Keratinocyte (primary cell): ENCODE results near the gene TTC33. TPM values are rescaled to one million over a fixed set of nuclear protein-coding genes. Genes with fewer than 3 reads are reported as not detected.
"Not testable (repeated sequence)": the region's sequence is repeated elsewhere in the genome, so short reads cannot be mapped to it uniquely, and the experiment has no call there.

Experiments used
- DNase-seq: peaks from one replicate; pipeline ENCODE4 v3.0.0-alpha.2; 2011; ENCODE audit warnings: low read depth, missing footprints, low spot score
- FAIRE-seq: peaks from 2 replicates; lab custom pipeline; 2011; peaks lifted over from hg19 to GRCh38; lab: Jason Lieb, UNC
- H2AFZ ChIP-seq: 2 replicates; pipeline ENCODE4 v1.6.0; 2012; ENCODE audit warnings: low read length, control low read depth, inconsistent platforms; ENCODE audit not compliant: control insufficient read depth
- H3K27ac ChIP-seq: 2 replicates; pipeline ENCODE4 v1.5.1; 2011; ENCODE audit warnings: low read length; ENCODE audit not compliant: control insufficient read depth, insufficient read depth
- H3K27me3 ChIP-seq: 3 replicates; pipeline ENCODE4 v1.6.0; 2011; ENCODE audit warnings: low read length; ENCODE audit not compliant: control insufficient read depth, insufficient read depth; ENCODE audit errors: extremely low read depth
- H3K36me3 ChIP-seq, 2 experiments: 2 replicates in 1 of 2; 3 replicates in 1 of 2; pipeline ENCODE4 v1.5.1; 2011; ENCODE audit warnings: low read length in 2 of 2, mild to moderate bottlenecking in 1 of 2; ENCODE audit not compliant: control insufficient read depth in 2 of 2, insufficient read depth in 2 of 2; ENCODE audit errors: extremely low read depth in 1 of 2
- H3K4me1 ChIP-seq: 3 replicates; pipeline ENCODE4 v1.5.1; 2011; ENCODE audit warnings: low read length; ENCODE audit not compliant: control insufficient read depth, insufficient read depth; ENCODE audit errors: extremely low read depth
- H3K4me2 ChIP-seq: 3 replicates; pipeline ENCODE4 v1.6.0; 2011; ENCODE audit warnings: low read depth, low read length; ENCODE audit not compliant: control insufficient read depth, insufficient read depth; ENCODE audit errors: extremely low read depth
- H3K4me3 ChIP-seq, 3 experiments: fragments of 200-600 bp in 1 of 3; sonication (generic) in 1 of 3; 2 replicates in 2 of 3; 3 replicates in 1 of 3; pipeline ENCODE4 v1.5.1; 2011 to 2016; ENCODE audit warnings: low read length in 3 of 3, mild to moderate bottlenecking in 3 of 3, control low read depth in 2 of 3, inconsistent platforms in 1 of 3, low read depth in 1 of 3, mixed read lengths in 1 of 3, mixed run types in 1 of 3, moderate library complexity in 1 of 3; ENCODE audit not compliant: control insufficient read depth in 2 of 3, insufficient read depth in 2 of 3; ENCODE audit errors: extremely low read depth in 1 of 3
- H3K79me2 ChIP-seq: 2 replicates; pipeline ENCODE4 v1.6.0; 2012; ENCODE audit warnings: low read length; ENCODE audit not compliant: control insufficient read depth, insufficient read depth
- H3K9ac ChIP-seq: 3 replicates; pipeline ENCODE4 v1.6.0; 2011; ENCODE audit warnings: low read length; ENCODE audit not compliant: control insufficient read depth, insufficient read depth; ENCODE audit errors: extremely low read depth
- H3K9me1 ChIP-seq: 3 replicates; pipeline ENCODE4 v1.6.0; 2011; ENCODE audit warnings: low read length; ENCODE audit not compliant: control insufficient read depth, insufficient read depth; ENCODE audit errors: extremely low read depth
- H3K9me3 ChIP-seq: 2 replicates; pipeline ENCODE4 v1.5.1; 2012; ENCODE audit warnings: low read depth, low read length; ENCODE audit not compliant: control insufficient read depth
- H4K20me1 ChIP-seq: 3 replicates; pipeline ENCODE4 v1.6.0; 2011; ENCODE audit warnings: low read length; ENCODE audit not compliant: control insufficient read depth, insufficient read depth; ENCODE audit errors: extremely low read depth
- EZH2 ChIP-seq: IDR thresholded peaks from one replicate; pipeline ENCODE4 v1.6.1; 2012; ENCODE audit warnings: inconsistent platforms, mild to moderate bottlenecking, low read length, moderate library complexity
- dilution Hi-C: fragments of 300-500 bp; cut with MboI; formaldehyde crosslinking; loops from one replicate; pipeline ENCODE4 v1.7.0; 2020; ENCODE audit warnings: low sequenced_read_pairs; ENCODE audit not compliant: extremely low pct_ligation_motif_present
- polyA plus RNA-seq, 5 experiments: library from polyadenylated mRNA; depleted of rRNA in 3 of 5; stranded (reverse) in 3 of 5; stranded (forward) in 1 of 5; unstranded in 1 of 5; fragments of >200 nt; gene quantifications; 1 replicate in 1 of 5; 2 replicates in 3 of 5; 3 replicates in 1 of 5; pipeline versions ENCODE4 v1.2.1 to v1.2.3, GENCODE V29; 2011 to 2012; ENCODE audit warnings: missing spikeins in 2 of 5, low read depth in 1 of 5, low replicate concordance in 1 of 5
- TF ChIP-seq, protein P1 (sequence below), 3 experiments: IDR thresholded peaks in 1 of 3; conservative IDR thresholded peaks in 1 of 3; optimal IDR thresholded peaks in 1 of 3; 2 replicates in 2 of 3; 3 replicates in 1 of 3; pipeline versions ENCODE3 to v1.5.1; 2011; ENCODE audit warnings: low read length in 3 of 3, mild to moderate bottlenecking in 3 of 3, moderate library complexity in 2 of 3, control low read depth in 1 of 3, inconsistent platforms in 1 of 3; ENCODE audit not compliant: insufficient read depth in 2 of 3; ENCODE audit errors: extremely low read depth in 1 of 3

The TTC33 gene
- polyA plus RNA-seq, 1 donor (not counting 4 experiments of a cell fraction or from before 2014, with no cell fraction given), result 7.1 TPM

DNA sequence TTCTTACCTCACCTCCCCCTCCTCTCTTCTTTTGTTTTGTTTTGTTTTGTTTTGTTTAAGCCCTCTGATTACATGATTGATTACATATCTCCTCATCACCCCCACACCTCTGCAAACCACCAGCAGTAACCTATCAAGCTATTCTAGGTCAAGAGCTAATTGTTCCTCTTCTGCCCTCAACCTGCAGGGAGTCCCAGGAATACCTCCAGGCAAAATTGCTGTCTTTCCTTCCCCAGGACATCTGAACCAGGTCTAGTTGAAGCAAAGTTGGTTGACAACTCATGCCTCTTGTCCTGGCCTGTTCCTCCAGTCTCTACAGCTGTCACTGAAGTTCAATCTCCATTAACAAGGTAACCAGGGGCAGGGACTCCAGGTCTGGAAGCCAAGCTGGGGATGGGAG lies 156.1 kb downstream of the TTC33 start:
- no peak overlapping the region for H3K4me2 ChIP-seq
- peak; percentile 58 for FAIRE-seq
- H3K27ac ChIP-seq, result no peak overlapping the region
- H3K9me1 ChIP-seq, result no peaks in the 10 kb centered on the region
- dilution Hi-C loops, result no loop called here
- H3K79me2 ChIP-seq, result no peaks in the 10 kb centered on the region
- TF ChIP-seq, protein P1, sequence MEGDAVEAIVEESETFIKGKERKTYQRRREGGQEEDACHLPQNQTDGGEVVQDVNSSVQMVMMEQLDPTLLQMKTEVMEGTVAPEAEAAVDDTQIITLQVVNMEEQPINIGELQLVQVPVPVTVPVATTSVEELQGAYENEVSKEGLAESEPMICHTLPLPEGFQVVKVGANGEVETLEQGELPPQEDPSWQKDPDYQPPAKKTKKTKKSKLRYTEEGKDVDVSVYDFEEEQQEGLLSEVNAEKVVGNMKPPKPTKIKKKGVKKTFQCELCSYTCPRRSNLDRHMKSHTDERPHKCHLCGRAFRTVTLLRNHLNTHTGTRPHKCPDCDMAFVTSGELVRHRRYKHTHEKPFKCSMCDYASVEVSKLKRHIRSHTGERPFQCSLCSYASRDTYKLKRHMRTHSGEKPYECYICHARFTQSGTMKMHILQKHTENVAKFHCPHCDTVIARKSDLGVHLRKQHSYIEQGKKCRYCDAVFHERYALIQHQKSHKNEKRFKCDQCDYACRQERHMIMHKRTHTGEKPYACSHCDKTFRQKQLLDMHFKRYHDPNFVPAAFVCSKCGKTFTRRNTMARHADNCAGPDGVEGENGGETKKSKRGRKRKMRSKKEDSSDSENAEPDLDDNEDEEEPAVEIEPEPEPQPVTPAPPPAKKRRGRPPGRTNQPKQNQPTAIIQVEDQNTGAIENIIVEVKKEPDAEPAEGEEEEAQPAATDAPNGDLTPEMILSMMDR (optimal IDR thresholded peaks at IDR 0.05 in 1 of 3, IDR thresholded peaks at IDR 0.05 in 1 of 3, conservative IDR thresholded peaks at IDR 0.05 in 1 of 3; ENCODE audit: extremely low read depth in 1 of 3, insufficient read depth in 2 of 3, low read length in 3 of 3), result no peak
- no peak for TF ChIP-seq EZH2
- H4K20me1 ChIP-seq, result no peaks in the 10 kb centered on the region
- no peaks in the 10 kb centered on the region for H3K27me3 ChIP-seq
- DNase-seq, result no peak
- no peaks in the 10 kb centered on the region for H3K9me3 ChIP-seq
- no peak overlapping the region for H3K4me3 ChIP-seq
- no peaks in the 10 kb centered on the region for H3K36me3 ChIP-seq
- H2AFZ ChIP-seq, result no peak overlapping the region
- no peak overlapping the region for H3K9ac ChIP-seq
- peaks cover 28% of the 10 kb centered on the region for H3K4me1 ChIP-seq

DNA sequence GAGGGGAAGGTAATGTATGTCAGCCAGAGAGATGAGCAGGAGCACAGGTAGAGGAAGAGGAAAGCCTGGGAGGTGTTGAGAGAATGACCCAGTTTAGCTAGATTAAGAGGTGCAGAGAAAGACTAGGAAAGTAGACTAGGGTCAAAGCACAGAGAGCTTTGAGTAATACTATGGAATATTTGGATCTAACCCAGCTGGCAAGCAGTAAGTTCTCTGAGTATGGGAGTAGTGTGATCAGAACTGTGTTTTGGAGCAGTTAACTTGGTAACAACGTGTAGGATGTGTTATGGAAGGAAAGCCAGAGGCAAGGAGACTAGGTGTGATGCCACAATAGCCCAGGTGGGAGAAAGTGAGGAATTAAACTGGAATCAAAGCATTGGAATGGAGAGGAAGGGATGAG lies 160.9 kb downstream of the TTC33 start:
- Histone ChIP-seq H2AFZ (peak overlapping the region; percentile 5), H3K9ac (no peak overlapping the region), H3K9me1 (no peaks in the 10 kb centered on the region), H4K20me1 (no peaks in the 10 kb centered on the region), H3K9me3 (no peaks in the 10 kb centered on the region), H3K27ac (no peak overlapping the region), H3K27me3 (no peaks in the 10 kb centered on the region), H3K4me1 (peaks cover 2% of the 10 kb centered on the region), H3K4me3 (no peak overlapping the region), H3K79me2 (no peaks in the 10 kb centered on the region), H3K4me2 (no peak overlapping the region), H3K36me3 (no peaks in the 10 kb centered on the region)
- TF ChIP-seq, protein P1 (optimal IDR thresholded peaks at IDR 0.05 in 1 of 3, IDR thresholded peaks at IDR 0.05 in 1 of 3, conservative IDR thresholded peaks at IDR 0.05 in 1 of 3; ENCODE audit: extremely low read depth in 1 of 3, insufficient read depth in 2 of 3, low read length in 3 of 3), result no peak
- dilution Hi-C loops, result no loop called here
- DNase-seq (no peak), FAIRE-seq (no peak)

DNA sequence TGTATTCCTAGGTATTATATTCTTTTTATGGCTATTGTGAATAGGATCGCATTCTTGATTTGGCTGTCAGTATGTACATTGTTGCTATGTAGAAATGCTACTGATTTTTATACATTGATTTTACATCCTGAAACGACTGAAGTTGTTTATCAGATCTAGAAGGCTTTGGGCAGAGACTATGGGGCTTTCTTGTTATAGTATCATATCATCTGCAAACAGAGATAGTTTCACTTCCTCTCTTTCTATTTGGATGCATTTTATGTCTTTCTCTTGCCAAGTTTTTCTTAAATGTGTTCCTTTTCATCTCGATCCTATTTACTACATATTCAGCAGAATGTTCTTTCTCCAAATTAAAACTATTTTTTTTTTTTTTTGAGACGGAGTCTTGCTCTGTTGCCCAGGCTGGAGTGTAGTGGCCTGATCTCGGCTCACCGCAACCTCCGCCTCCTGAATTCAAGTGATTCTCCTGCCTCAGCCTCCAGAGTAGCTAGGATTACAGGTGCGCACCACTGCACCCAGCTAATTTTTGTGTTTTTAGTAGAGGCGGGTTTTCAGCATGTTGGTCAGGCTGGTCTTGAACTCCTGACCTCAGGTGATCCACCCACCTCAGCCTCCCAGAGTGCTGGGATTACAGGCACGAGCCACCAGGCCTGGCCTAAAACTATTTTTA lies 163.9 kb downstream of the TTC33 start:
- H3K9ac ChIP-seq, H3K27me3 ChIP-seq, H4K20me1 ChIP-seq, H3K79me2 ChIP-seq, H3K9me3 ChIP-seq, H3K27ac ChIP-seq, FAIRE-seq, H2AFZ ChIP-seq, H3K36me3 ChIP-seq, H3K4me2 ChIP-seq, dilution Hi-C loops, H3K9me1 ChIP-seq, H3K4me3 ChIP-seq, DNase-seq, H3K4me1 ChIP-seq: not testable (repeated sequence)
